CD4-positive, alpha-beta T cell treated with Interleukin-15 for 4 hours (primary cell): Measurements from ENCODE around the gene PER3.
A peak's percentile ranks its signal among the peaks of the same experiment; 100 is the strongest.
"Not testable (repeated sequence)": the region's sequence is repeated elsewhere in the genome, so short reads cannot be mapped to it uniquely, and the experiment has no call there.

Experiments
- DNase-seq: peaks from one replicate; pipeline ENCODE4 v3.0.0-alpha.2; 2020; ENCODE audit warnings: low spot score

PER3 gene

GRCh38 chr1:7780976-7781375 lies 3.1 kb upstream of the PER3 start:
- DNase-seq, result no peak

- DNase-seq, result no peak
Observed at GRCh38 chr1:7781501-7781900, 2.6 kb upstream of the PER3 start.

GRCh38 chr1:7781923-7782495 lies 2.1 kb upstream of the PER3 start:
- DNase-seq, result peak; percentile 12

- DNase-seq, result no peak
Observed at GRCh38 chr1:7783178-7783711, 846 bp upstream of the PER3 start.

GRCh38 chr1:7784492-7785071 lies 491 bp downstream of the PER3 start:
- no peak for DNase-seq

- no peak for DNase-seq
Observed at GRCh38 chr1:7785108-7785507, 1.0 kb downstream of the PER3 start.

- no peak for DNase-seq
Observed at GRCh38 chr1:7786795-7787194, 2.7 kb downstream of the PER3 start.

GRCh38 chr1:7789828-7790227 lies 5.7 kb downstream of the PER3 start:
- DNase-seq, result no peak

- not testable (repeated sequence) for DNase-seq
Observed at GRCh38 chr1:7791027-7791426, 6.9 kb downstream of the PER3 start.

- no peak for DNase-seq
Observed at GRCh38 chr1:7795406-7795805, 11.3 kb downstream of the PER3 start.

GRCh38 chr1:7805460-7805859 lies 21.4 kb downstream of the PER3 start:
- no peak for DNase-seq

- peak; percentile 25 for DNase-seq
Observed at GRCh38 chr1:7808253-7808844, 24.3 kb downstream of the PER3 start.

- no peak for DNase-seq
Observed at GRCh38 chr1:7809742-7810141, 25.7 kb downstream of the PER3 start.

- DNase-seq, result no peak
Observed at GRCh38 chr1:7810395-7810794, 26.3 kb downstream of the PER3 start.

GRCh38 chr1:7811476-7811875 lies 27.4 kb downstream of the PER3 start:
- no peak for DNase-seq

GRCh38 chr1:7813677-7814373 lies 29.7 kb downstream of the PER3 start:
- DNase-seq, result no peak

- DNase-seq, result no peak
Observed at GRCh38 chr1:7821282-7821681, 37.2 kb downstream of the PER3 start.

- DNase-seq, result no peak
Observed at GRCh38 chr1:7824701-7825100, 40.6 kb downstream of the PER3 start.

GRCh38 chr1:7826363-7826762 lies 42.3 kb downstream of the PER3 start:
- DNase-seq, result no peak

GRCh38 chr1:7827126-7827955 lies 43.2 kb downstream of the PER3 start:
- DNase-seq, result peak; percentile 5

GRCh38 chr1:7831458-7831857 lies 47.4 kb downstream of the PER3 start:
- no peak for DNase-seq

GRCh38 chr1:7833035-7833434 lies 48.9 kb downstream of the PER3 start:
- no peak for DNase-seq
